ENCODE data around the gene SUSD1. TPM values are rescaled to one million over a fixed set of nuclear protein-coding genes. Genes with fewer than 3 reads are reported as not detected.

Gene SUSD1
- total RNA-seq, 2 donors from 2014 or later: 6.2 to 10.6 TPM

DNA sequence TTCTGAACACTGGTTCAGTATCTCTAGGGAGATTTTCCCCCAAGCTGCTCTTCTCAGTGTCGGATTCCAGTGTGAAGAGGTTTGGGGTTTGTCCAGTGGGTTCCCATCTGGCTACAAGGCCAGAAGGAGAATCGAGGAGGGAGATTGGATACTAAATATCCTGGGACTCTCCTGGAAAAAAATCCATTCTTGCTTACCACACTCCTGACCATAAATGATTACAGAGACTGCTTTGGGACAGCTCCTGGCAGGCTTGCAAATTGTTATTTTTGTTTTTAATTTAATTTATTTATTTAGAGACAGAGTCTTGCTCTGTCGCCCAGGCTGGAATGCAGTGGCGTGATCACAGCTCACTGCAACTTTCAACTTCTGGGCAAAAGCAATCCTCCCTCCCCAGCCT, 4.7 kb upstream of the SUSD1 start:
- Histone ChIP-seq H3K4me3 (no peak overlapping the region), H3K27me3 (no peaks in the 10 kb centered on the region), H3K27ac (no peak overlapping the region), H3K4me1 (peaks cover 0 to 10% of the 10 kb centered on the region in 2 donors), H3K9me3 (no peaks in the 10 kb centered on the region), H3K36me3 (no peaks in the 10 kb centered on the region)
- TF ChIP-seq, protein P1, sequence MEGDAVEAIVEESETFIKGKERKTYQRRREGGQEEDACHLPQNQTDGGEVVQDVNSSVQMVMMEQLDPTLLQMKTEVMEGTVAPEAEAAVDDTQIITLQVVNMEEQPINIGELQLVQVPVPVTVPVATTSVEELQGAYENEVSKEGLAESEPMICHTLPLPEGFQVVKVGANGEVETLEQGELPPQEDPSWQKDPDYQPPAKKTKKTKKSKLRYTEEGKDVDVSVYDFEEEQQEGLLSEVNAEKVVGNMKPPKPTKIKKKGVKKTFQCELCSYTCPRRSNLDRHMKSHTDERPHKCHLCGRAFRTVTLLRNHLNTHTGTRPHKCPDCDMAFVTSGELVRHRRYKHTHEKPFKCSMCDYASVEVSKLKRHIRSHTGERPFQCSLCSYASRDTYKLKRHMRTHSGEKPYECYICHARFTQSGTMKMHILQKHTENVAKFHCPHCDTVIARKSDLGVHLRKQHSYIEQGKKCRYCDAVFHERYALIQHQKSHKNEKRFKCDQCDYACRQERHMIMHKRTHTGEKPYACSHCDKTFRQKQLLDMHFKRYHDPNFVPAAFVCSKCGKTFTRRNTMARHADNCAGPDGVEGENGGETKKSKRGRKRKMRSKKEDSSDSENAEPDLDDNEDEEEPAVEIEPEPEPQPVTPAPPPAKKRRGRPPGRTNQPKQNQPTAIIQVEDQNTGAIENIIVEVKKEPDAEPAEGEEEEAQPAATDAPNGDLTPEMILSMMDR (IDR thresholded peaks at IDR 0.05): no peak
- no peak for DNase-seq (ENCODE audit: low spot score)

GRCh38 chr9:112176524-112176923, 1.4 kb upstream of the SUSD1 start:
- Histone ChIP-seq H3K4me3 (no peak overlapping the region), H3K9me3 (no peaks in the 10 kb centered on the region), H3K4me1 (peaks cover 0 to 20% of the 10 kb centered on the region in 2 donors), H3K27me3 (no peaks in the 10 kb centered on the region), H3K27ac (no peak overlapping the region), H3K36me3 (no peaks in the 10 kb centered on the region)
- TF ChIP-seq, protein P1 (IDR thresholded peaks at IDR 0.05): no peak
- no peak for DNase-seq (ENCODE audit: low spot score)

DNA sequence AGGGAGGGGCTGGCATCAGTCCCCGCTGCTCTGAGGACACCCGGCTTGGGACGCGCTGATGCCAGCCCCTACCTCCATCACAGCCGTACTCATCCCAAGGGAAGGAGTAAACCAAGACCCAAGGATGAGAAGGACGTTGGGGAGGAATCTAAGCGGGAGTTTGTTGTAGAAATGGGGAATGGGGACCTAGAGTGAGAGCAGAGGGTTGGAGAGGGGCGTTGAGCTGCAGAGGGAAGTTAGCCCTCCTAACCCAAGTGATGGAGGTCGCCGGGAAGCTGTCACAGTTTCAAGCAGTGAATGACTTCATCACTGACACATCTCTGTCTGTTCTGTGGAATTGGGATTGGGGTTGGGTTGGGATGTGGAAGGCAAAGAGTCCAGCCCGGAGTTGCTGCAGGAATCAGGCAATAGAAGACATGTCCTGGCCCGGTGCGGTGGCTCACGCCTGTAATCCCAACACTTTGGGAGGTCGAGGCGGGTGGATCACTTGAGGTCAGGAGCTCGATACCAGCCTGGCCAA, 759 bp upstream of the SUSD1 start:
- Histone ChIP-seq H3K27ac (peak overlapping the region; percentile 20 to 39), H3K4me1 (peaks cover 0 to 20% of the 10 kb centered on the region in 2 donors)

GRCh38 chr9:112174222-112174964, 704 bp downstream of the SUSD1 start:
- peaks cover 0 to 16% of the 10 kb centered on the region in 2 donors for H3K4me1 ChIP-seq
- no peaks in the 10 kb centered on the region for H3K36me3 ChIP-seq
- H3K27me3 ChIP-seq: no peaks in the 10 kb centered on the region
- peak overlapping the region; percentile 55 to 60 for H3K27ac ChIP-seq
- peak; percentile 72 for DNase-seq (ENCODE audit: low spot score)
- H3K4me3 ChIP-seq: peak overlapping the region; percentile 61 to 76
- no peaks in the 10 kb centered on the region for H3K9me3 ChIP-seq
- TF ChIP-seq, protein P1 (IDR thresholded peaks at IDR 0.05): no peak

More for the DNA sequence above, 759 bp upstream of the SUSD1 start:
- Histone ChIP-seq H3K36me3 (no peaks in the 10 kb centered on the region), H3K4me3 (peak overlapping the region; percentile 61 to 76), H3K27me3 (no peaks in the 10 kb centered on the region), H3K9me3 (no peaks in the 10 kb centered on the region)
- no peak for DNase-seq (ENCODE audit: low spot score)
- TF ChIP-seq, protein P1 (IDR thresholded peaks at IDR 0.05): no peak

GRCh38 chr9:112173489-112174221, 1.4 kb downstream of the SUSD1 start:
- no peak for DNase-seq (ENCODE audit: low spot score)
- TF ChIP-seq, protein P1 (IDR thresholded peaks at IDR 0.05): no peak
- no peaks in the 10 kb centered on the region for H3K9me3 ChIP-seq
- H3K36me3 ChIP-seq: no peaks in the 10 kb centered on the region
- no peak overlapping the region for H3K27ac ChIP-seq
- H3K4me3 ChIP-seq: peak overlapping the region in 1 of 2 donors; percentile 76
- no peaks in the 10 kb centered on the region for H3K27me3 ChIP-seq
- H3K4me1 ChIP-seq: peaks cover 0 to 16% of the 10 kb centered on the region in 2 donors

All from right atrium auricular region (tissue), 2 donors.